DND-41 (cell line): ENCODE data around the gene TUBB6.

Experiments
- EZH2 ChIP-seq: IDR thresholded peaks from 3 replicates; pipeline ENCODE4 v1.6.1; 2012; ENCODE audit warnings: borderline replicate concordance, low read depth, mild to moderate bottlenecking, moderate library complexity, low read length, inconsistent platforms; ENCODE audit not compliant: severe bottlenecking
- TF ChIP-seq, protein P1 (sequence below): IDR thresholded peaks from 2 replicates; pipeline ENCODE4 v1.5.1; 2012; ENCODE audit warnings: borderline replicate concordance, low read length, moderate library complexity, mild to moderate bottlenecking; ENCODE audit not compliant: poor library complexity, severe bottlenecking; ENCODE audit errors: extremely low read depth

DNA sequence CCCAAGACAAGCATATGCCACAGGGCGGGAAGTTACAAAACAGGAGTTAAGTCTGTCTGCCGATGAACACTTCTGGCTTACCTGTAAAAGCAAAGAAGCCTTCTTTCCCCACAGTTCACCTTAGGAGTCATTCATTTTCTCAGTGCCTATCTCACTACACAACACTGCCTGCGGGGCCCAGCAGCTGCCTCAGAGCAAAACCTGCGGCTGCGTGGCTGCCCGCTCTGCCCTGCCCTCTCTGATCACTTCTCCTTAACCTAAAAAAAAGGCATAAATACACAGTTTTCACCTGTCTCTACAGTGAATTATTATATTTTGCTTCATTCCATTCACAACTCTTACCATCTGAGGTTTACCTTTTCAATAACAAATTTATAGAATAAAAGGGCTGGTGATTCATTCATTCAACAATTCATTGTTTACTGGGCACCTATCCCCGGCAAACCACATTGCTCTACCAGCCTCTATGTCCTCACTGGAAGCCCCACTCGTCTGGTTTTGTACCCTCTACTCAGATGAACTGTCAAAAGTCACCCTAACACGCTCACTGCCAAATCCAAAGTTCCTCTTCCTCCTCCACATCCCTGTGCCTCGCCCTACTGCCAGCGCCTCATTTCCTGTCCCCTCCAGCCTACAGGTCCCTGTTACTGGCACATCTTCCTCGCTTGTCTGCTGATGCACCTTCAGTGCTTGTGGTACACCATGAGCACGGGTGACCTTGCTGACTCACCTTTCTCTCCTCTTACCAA lies 37.6 kb downstream of the TUBB6 start:
- TF ChIP-seq, protein P1, sequence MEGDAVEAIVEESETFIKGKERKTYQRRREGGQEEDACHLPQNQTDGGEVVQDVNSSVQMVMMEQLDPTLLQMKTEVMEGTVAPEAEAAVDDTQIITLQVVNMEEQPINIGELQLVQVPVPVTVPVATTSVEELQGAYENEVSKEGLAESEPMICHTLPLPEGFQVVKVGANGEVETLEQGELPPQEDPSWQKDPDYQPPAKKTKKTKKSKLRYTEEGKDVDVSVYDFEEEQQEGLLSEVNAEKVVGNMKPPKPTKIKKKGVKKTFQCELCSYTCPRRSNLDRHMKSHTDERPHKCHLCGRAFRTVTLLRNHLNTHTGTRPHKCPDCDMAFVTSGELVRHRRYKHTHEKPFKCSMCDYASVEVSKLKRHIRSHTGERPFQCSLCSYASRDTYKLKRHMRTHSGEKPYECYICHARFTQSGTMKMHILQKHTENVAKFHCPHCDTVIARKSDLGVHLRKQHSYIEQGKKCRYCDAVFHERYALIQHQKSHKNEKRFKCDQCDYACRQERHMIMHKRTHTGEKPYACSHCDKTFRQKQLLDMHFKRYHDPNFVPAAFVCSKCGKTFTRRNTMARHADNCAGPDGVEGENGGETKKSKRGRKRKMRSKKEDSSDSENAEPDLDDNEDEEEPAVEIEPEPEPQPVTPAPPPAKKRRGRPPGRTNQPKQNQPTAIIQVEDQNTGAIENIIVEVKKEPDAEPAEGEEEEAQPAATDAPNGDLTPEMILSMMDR = no peak
- no peak for TF ChIP-seq EZH2
